IPS DF 4.7 (cell line): ENCODE data around the gene GPR119.
"Not testable (repeated sequence)": the region's sequence is repeated elsewhere in the genome, so short reads cannot be mapped to it uniquely, and the experiment has no call there.

Experiments used
- DNase-seq: peaks from one replicate; pipeline ENCODE4 v3.0.0-alpha.2; 2013; ENCODE audit warnings: low spot score; ENCODE audit errors: extremely low read depth

GPR119 gene

DNA sequence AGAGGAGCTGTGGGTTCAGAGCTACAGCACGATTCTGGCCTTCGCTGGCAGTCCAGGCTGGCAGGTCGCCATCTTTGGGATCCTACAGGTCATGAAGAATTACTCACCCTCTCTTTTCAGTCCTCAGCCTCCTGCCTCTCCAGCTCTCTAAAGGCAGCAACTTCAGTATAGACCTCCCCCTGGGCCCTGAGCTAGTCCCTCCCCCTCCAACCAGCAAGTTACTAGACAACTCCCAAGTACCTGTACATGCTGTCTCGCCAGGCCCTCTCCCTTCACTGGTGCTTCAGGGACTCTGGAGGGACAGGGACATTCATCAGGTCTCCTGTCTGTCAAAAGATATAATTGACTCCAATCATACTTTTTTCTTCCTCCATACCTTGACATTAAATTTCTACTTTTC, at the start of gene GPR119:
GPR119 (minus strand) TSS at position 155 of the 400 bp plus-strand sequence. CDS start 227 bp downstream, outside the sequence.
- no peak for DNase-seq

DNA sequence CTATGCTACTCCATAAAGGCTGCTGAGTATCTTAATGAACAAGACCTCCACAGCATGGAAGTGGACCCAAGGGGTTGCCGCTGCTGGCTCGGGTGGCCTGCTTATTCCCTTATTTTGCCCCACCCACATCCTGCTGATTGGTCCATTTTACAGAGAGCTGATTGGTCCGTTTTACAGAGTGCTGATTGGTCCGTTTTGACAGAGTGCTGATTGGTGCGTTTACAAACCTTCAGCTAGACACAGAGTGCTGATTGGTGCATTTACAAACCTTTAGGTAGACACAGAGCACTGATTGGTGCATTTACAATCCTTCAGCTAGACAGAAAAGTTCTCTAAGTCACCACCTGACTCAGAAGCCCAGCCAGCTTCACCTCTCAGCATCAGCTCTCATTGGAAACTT, 43.8 kb upstream of the GPR119 start:
- DNase-seq: not testable (repeated sequence)

DNA sequence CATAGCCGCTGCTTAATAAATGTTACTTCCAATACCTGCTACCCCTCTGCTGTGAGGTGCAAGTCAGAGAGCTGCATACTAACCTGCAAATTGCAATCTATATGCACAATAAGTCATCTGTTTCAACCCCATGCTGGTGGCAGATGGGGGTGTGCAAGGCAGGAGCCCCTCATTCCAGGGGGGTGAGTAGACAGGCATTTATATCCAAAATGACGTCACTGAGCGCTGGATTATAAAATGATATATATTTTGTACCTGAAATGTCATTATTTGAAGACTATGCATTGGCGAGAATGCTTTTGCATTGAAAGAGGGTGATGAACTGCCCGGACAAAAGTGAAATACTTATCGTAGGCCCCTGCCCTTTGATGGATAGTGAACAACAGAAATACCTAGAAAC, 41.1 kb upstream of the GPR119 start:
- DNase-seq: no peak

DNA sequence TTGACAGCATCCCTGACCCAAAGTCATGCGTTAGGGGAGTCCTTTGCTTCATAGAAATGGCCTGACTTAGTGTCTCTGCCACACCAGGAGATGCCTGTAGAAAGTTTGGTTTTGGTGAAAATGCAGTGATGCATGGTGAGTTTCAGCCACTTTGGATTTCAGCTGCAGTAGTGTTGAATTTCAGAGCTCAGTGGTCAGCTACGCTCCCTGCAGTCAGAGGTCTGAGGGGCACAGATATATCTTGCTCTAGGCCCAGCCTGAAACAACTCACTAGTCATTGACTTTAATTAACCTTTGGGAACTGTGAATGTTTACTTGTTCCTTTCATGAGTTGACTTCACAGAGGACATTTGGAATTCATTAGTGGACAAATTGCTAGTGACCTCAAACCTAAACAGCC, 33.8 kb upstream of the GPR119 start:
- no peak for DNase-seq

DNA sequence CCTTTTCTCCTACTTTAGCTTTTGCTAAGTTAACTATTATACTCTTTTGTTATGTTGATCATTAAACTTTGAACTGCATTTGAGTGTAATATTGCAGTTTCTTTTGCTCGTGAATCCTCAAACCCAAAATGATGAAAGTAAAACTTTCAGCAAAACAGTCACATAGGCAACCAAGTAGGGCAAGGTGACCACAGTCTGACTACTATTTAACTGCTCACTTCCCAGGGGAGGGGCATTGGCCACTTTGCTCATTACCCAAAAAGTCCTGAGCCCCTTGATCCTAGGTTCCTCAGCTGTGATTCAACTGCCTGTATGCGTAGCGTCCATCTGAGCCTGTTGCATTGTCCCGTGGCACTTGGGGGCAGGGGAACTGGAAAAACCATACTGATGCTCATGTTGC, 33.3 kb upstream of the GPR119 start:
- DNase-seq: no peak

DNA sequence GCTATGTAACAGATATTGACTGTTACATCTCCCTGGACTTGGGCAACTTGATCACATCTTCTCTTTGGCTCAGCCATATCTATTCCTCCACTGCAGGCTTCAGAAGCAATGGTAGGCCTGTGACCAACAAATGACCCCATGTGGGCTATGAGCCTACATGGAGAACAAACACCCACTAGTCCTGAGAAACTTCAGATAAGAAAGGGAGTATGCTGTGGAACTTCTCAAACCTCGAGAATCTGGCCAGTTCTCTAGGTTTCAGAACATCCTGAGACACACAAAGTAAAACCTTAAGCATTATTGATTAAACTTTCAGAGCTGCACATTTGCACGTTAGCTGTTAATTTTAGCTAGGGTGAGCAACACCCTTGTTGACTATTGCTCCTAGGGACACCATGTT, 32.6 kb upstream of the GPR119 start:
- no peak for DNase-seq

DNA sequence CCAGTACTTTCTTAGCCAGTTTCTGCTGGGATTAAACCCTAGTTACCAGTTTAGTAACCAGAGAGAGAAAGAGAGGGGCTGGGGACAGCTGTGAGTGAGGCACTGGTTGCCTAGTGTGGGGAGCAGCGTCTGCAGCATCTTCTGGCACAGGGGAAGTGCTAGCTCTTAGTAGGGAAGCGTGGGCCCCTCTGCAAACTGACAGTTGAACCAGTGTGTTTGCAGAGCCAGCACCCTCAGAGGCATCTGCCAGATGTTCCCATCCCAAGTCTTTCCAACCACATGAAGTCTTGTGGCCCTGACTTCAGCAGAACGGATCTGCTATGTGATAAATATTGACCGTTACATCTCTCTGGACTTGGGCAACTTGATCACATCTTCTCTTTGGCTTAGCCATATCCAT, 31.3 kb upstream of the GPR119 start:
- no peak for DNase-seq

DNA sequence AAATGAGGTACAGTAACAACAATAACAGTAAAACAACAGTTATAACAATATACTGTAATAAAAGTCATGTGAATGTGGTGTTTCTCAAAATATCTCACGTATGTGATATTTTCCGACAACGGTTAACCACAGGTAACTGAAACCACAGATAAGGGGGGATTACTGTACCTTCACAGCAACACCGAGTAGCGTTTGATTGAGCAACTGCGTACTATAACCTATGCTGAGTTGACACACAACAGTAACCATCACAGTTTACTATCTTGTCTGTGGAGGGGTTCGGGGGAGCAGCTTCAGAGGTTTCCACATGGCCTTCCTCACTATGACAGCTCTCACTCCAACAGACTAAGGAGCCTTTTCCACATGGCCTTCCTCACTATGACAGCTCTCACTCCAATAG, 29.7 kb upstream of the GPR119 start:
- DNase-seq: no peak

DNA sequence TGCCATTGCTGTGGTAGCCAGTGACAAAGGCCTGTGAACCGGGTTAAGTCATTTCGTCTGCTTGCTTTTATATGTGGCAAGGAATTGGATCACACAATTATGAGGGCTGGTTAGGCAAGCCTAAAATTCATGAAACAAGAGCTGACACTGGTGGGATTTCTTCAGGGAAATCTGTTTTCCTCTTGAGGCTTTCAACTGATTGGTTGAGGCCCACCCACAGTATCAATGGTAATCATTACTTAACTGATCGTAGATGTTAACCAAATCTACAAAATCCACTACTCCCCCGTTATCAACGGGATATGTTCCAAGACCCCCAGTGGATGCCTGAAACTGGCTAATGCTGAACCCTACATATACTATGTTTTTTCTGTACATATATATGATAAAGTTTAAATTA, 29.3 kb upstream of the GPR119 start:
- no peak for DNase-seq

DNA sequence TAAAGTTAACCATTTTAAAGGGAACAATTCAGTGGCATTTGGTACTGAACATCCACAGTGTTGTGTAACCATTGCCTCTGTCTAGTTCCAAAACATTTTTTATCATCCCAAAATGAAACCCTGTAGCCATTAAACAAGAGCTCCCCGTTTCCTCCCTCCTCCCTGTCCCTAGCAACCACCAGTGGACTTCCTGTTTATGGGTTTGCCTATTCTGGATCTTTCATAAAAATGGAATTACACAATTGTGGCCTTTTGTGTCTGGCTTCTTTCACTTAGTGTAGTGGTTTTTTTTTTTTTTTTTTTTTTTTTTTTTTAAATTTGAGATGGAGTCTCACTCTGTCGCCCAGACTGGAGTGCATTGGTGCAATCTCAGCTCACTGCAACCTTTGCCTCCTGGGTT, 27.9 kb upstream of the GPR119 start:
- no peak for DNase-seq

DNA sequence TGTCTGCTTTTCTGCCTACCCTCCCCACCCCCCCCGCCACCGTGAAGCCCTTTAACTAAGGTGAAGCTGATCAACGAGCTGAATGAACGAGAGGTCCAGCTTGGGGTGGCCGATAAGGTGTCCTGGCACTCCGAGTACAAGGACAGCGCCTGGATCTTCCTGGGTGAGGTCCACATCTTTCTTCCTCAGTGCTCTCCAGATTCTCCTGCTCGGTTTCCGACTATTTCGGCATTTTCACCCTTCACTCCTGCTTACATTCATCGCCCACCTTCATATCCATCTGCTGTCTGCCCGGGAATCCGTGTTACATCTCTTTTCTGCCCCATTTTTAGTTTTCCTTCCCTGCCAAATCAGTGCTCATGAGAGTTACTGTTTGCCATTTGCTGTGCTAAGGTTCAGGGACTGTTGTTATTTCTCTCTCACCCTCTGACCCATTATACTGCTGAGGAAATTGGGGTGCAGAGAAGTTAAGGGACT, 16.8 kb upstream of the GPR119 start:
- no peak for DNase-seq

DNA sequence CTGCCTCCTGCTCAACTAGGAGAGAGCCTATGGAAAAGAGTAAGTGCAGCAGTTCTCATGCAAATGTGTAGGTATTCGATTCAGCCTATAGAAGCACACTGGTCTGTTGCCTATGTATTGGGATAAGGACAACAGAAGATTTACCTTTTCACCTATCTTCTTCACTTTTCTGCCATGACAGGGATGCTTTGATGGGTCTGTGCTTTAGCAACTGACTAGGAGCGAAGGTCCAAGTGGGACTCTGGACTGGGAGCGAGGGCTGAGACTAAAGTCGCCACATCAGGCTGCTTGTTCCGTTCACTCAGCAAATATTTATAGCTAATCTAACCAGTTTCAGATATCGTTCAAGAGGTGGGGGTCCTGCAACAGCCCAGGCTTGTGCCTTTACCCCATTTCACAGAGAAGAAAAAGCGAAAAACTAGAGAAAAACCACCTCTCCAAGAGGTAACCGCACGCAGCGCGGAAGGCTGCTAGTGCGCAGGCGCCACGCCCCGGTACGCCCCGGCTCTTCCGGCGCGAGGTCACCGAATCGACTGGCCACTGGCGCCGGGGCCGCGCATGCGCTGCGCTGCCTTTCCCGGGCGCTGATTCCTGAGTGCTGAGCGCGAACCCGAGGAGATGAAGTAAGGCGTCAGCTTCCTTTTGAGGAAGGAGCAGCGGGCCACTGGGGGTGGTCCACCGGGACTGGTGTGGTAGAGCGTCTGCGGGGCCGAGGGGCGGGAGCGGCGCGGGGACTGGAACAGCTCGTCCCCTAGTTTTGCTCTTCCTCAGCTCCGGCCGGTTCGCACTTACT, 16.1 kb upstream of the GPR119 start, which contains the start of gene RBMX2:
RBMX2 (plus strand) TSS at position 573 of the 793 bp plus-strand sequence; CDS start at position 619, 46 bp downstream.
- no peak for DNase-seq

DNA sequence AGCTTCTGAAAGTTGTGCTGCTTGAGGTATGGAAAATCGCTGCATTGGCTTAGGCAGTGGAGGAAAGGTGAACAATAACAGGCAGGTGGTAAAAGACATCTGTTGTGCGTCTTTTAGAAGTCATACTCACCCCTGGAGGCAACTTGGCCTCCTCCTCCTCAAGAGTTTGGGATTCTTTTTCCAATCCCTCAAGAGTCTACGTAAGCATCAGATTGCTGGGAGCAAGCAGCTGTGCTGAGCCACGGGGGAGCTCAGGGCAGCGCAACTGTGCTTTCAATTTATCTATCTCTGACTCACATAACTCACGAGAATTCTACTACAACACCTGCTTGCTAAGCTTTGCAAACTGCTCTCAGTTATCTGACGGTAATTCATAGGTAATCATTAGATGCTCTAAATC, 9.9 kb upstream of the GPR119 start:
- no peak for DNase-seq

DNA sequence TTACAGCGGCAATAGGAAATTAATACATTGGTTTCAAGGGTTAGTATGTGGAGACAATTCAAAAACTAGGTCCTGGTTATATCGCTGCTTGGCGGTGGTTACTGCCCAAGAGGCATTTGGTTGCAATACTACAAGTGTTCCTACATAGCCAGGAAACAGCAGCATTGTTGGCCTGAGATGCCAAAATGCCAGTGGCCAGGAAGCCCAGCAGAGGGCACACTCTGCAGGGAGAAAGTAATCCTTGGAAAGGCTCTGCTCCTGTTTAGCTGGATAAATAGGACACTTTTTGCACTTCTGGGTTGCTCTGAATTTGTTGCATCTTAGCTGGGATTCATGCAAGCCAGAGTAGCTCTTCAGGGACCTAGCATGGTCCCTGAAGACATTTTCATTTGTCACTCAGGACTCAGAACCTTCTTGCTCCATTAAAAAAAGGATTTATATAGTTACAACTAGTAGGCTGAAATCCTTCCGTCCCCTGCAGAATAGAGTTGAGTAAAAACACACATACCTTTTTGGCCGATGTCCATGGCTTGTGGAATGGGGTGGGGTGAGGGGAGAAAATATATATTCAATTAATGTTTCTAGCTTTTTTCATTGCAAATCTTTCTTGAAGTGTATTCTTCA, 8.1 kb upstream of the GPR119 start:
- no peak for DNase-seq

DNA sequence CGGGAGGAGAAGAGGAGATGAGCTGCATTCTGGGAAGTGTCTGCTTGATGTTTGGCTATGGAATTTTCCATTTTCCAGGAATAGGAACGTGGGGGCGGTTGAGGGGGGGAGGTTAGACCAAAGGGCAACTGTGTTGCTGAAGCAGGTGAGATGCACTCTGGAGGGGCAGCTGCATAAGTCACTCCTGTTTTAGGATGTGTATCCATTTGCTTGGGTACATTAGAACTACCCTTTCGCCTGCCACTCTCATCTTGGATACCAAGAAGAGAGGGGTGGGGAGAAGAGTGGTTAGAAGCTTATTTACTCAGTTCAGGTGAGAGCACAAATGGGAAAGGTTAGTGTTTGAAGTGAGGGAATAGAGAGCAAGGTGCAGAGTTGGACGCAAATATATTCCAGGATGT, 934 bp upstream of the GPR119 start:
- DNase-seq: no peak

DNA sequence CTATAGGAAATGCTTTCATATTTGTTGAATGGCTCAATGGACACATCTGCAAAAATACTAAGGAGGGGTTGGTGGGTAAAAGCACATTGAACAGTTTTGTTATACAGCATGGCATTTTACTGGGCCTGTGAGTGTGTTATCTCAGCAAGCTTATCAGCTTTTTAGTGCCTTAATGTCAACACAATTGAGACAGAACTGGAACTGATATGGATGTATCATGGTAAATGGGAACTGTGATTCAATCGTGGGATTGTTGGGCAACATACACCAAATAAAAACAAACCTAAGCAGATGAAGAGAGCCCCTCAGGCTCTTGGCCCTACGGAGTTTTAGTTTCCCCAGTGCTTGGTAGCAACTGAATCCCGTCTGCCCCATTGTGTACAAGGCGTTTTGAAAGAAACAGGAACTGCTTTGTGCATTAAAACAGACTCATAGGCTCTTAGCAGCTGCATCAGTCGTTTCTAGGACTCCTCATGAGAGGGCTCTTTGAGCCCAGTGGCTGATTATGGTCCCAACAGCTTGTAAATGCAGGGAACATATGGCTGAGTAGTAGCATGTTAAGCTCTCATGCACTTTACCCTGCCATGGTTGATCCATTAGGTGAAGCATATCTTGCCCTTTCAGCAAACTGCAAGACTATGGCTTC, 7.3 kb downstream of the GPR119 start:
- no peak for DNase-seq

DNA sequence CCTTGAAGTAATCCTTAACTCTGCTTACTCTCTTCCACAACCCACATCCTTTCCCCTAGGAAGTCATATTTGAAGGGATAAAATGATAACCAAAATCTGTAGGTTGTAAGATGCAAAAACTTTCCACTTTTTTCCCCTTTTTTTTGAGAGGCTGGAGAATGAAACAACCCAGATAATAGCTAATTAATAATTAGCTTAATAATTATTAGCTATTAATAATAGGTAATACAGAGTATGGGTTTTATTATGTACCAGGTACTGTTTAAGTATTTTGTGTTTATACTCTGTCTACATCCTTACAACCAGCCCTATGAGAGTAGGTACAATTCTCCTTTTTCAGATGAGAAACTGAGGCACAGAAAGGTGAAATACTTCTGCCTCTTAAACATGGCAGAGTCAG, 9.4 kb downstream of the GPR119 start:
- DNase-seq: no peak

DNA sequence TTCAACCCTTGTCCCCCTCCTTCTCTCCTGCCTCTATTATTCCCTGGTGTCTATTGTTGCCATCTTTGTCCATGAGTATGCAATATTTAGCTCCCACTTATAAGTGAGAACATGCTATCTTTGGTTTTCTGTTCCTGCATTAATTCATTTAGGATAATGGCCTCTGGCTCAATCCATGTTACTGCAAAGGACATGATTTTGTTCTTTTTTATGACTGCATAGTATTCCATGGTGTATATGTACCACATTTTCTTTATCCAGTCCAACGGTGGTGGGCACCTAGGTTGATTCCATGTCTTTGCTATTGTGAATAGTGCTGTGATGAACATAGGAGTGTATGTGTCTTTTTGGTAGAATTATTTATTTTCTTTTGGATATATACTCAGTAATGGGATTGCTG, 33.4 kb downstream of the GPR119 start:
- not testable (repeated sequence) for DNase-seq

DNA sequence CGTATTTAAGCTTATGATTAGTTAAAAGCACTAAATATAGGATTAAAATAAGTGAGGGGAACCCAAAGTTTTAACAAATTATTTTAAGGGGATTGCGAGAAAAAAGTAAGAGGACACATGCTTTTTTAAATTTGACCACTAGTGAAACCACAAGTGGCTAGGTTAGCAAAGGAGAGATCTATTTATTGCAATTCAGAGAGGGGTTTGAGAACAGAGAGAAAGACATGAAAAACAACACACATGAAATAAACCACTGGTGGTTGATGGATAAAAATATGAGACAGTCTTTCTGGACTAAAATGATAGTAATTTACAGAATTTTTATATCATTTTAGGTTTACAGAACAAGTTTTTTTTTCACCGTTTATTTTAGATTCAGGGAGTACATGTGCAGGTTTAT, 33.9 kb downstream of the GPR119 start:
- DNase-seq: no peak

DNA sequence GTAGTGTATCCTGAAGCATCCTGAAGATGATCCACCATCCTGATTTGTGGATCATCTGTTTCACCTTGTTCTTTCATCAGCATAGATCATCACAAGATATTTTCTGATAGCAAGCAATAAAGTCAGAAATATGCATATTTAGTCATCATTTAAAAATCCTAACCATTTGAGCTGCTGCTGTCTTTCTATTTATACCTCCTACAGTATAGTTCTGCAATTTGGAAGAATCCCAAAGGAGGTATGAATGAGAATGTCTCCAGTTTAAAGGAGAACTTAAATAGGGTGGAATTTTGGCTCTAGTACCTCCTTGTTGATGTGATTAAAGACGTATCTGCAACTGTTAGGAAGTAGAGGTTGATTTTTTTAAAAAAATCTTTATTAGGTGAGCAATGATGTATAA, 38.2 kb downstream of the GPR119 start:
- no peak for DNase-seq

DNA sequence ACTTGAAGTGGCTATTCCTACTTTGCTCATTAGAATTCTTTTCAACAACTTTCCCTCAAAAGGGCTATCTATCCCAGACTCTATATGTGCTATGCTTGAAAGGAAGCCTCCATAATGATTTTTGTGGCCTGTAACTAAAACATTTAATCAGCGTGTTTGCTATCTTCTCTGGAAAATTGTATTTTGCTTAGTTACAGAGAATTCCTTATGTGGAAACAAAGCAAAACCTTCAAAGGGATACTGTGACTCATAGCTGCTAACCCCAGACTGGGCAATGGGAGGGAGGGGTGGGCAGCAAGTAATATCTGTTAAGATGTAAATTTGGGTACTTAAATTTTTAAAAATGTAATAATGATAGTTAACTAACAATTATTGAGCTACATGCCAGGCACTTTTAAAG, 42.1 kb downstream of the GPR119 start:
- no peak for DNase-seq

DNA sequence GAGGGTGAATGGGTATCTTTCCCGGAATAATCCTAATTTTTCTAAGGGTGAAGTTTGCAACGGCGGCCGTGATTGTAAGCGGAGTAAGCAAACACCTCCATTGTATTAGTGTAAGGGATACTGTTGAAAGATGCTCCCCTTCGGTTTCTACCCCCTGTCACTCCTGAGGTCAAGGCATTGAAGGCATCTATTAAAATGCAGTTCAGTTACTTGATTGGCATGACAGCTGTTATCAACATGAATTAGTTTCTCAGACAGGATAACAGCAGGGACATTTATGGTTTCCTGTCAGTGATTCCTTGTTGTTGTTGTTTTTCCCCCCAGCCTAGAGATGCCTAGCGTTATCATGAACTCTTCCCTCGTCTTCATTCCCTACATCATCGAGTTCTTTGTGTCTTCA, 45.2 kb downstream of the GPR119 start:
- DNase-seq: no peak
